NCI-H510A (cell line): ENCODE measurements around the gene PIAS4.
"Not testable (repeated sequence)": the region's sequence is repeated elsewhere in the genome, so short reads cannot be mapped to it uniquely, and the experiment has no call there.

Experiments used
- DNase-seq: peaks from one replicate; lab custom pipeline; 2025; lab: John Stamatoyannopoulos, UW

The PIAS4 gene

DNA sequence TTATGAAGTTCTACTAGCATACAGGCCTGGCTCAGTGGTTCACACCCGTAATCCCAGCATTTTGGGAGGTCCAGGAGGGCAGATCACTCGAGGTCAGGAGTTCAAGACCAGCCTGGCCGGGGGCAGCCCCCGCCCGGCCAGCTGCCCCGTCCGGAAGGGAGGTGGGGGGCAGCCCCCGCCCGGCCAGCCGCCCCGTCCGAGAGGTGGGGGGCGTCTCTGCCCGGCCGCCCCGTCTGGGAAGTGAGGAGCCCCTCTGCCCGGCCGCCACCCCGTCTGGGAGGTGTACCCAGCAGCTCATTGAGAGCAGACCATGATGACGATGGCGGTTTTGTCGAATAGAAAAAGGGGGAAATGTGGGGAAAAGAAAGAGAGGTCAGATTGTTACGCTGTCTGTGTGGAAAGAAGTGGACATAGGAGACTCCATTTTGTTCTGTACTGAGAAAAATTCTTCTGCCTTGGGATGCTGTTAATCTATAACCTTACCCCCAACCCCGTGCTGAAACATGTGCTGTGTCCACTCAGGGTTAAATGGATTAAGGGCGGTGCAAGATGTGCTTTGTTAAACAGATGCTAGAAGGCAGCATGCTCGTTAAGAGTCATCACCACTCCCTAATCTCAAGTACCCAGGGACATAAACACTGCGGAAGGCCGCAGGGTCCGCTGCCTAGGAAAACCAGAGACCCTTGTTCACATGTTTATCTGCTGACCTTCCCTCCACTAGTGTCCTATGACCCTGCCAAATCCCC is 8.7 kb upstream of the PIAS4 start:
- DNase-seq = not testable (repeated sequence)

DNA sequence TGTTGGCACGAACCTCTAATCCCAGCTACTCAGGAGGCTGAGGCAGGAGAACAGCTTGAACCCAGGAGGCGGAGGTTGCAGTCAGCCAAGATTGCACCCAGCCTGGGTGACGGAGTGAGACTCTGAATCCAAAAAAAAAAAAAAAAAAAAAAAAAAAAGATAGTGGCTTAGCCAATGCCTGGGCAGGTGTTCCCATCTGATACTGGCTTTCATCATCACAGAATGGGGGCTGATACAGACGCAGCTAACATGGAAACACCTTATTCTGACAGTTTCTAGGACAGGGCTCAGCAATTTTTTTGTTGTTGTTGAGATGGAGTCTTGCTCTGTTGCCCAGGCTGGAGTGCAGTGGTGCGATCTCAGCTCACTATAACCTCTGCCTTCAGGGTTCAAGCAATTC is 6.7 kb upstream of the PIAS4 start:
- DNase-seq = not testable (repeated sequence)

DNA sequence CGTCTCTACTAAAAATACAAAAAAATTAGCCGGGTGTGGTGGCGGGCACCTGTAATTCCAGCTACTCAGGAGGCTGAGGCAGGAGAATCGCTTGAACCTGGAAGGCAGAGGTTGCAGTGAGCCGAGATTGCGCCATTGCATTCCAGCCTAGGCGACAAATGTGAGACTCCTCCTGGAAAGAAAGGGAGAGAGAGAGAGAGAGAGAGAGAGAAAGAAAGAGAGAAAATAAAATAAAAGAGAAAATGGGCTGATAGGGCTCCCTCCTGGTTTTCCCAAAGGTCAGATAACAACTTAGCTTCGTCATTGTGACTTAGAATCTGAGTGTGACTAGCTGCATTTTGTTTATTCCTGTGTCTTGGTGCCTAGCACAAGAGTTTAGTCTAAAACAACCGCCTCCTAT is 2.1 kb upstream of the PIAS4 start:
- DNase-seq = not testable (repeated sequence)

DNA sequence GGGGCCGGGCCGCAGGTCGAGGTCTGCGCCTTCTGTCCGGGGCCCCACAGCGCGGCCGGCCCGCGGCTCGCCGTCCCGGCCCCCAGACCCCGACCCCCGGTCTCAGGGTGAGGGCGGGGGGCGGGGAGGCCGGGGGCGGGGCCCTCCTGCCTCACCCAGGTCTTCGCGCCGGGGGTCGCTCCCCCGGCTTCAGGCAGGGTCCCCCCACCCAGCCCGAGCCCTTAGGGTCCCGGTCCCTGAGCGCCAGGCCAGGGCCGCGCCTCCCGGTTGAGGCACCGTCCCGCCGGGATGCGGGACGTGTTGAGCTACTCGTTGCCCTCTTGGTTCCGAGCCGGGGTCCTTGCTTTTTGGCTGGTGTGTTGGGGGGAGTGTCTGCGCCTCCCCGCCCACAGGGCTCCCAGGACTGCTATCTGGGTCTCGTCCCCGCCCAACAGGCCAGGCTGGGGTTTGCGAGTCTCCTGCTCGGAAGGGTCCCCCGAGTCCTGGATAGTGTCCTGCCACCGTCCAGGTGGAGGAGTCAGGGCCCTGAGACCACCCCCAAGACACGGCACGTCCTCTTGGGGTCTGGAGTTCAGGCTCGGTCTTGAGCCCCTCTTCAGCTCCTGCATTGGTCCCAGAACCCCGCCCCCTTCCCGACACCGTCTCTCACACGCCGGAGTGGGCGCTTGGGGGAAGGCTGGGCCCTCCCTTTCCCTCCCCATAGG is 452 bp downstream of the PIAS4 start:
- DNase-seq = peak; percentile 43

DNA sequence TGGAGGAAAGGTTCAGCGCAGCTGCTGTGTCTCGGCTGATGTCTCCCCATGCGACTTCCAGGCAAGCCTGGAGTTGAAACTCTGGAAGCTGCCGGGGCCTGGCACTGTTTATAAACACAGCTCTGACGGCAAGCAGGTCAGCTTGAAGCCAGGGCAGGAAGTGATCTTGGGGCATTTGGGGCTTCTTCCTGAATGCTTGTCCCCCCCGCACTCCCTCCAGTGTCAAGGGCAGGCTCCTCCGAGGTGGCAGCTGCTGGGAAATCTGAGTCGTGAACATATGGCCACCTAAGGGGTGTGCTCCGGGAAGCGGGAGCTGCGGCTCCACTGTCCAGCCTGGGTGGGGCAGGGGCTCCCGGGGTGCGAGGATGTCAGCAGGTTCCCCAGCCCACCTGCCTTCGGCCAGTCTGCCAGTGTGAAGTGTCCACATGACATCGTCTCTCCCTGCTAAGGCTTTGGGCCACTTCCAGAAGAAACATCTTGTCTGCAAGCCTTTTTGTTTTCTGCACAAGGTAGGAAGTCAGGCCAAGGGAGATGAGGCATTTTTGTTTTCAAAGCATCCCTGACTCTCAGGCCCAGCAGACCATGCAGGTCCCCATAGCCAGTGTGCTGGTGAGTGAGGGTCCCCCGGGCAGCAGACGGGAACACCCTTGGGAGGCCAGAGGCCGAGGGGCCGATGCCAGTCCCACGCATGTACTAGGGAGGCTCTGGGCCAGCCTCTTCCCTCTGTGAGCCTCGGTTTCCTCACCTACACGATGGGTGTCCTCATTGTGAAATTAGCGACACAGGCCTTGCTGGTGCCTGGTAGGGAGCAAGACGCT is 2.7 kb downstream of the PIAS4 start:
- DNase-seq = no peak

DNA sequence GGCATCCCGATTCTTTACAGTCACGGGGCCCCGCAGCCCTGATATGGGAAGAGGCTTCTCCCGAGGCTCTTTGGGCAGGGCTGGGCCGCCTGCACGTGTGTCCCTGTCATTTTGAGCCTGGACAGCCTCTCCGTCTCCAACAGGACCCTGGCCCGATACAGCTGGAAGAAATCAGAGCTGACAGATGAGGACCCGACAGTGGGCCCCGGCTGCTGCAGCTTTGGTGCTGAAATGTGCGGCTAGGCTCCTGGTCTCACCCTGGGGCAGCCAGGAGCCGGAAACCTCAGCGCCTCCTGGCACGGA is 3.2 kb downstream of the PIAS4 start:
- DNase-seq = no peak

DNA sequence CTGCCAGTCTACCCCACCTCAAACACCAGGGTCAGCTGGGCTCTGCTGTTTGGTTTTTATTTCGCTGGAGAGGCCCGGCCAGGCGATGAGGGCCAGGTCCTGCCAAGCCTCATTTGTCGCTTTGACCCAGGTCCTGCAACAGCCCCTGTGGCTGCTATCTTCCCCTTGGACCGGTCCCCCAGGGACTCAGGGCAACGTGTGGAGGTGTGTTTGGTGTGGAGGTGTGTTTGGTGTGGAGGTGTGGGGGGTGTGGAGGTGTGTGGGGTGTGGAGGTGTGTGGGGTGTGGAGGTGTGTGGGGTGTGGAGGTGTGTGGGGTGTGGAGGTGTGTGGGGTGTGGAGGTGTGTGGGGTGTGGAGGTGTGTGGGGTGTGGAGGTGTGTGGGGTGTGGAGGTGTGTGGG is 3.9 kb downstream of the PIAS4 start:
- not testable (repeated sequence) for DNase-seq

DNA sequence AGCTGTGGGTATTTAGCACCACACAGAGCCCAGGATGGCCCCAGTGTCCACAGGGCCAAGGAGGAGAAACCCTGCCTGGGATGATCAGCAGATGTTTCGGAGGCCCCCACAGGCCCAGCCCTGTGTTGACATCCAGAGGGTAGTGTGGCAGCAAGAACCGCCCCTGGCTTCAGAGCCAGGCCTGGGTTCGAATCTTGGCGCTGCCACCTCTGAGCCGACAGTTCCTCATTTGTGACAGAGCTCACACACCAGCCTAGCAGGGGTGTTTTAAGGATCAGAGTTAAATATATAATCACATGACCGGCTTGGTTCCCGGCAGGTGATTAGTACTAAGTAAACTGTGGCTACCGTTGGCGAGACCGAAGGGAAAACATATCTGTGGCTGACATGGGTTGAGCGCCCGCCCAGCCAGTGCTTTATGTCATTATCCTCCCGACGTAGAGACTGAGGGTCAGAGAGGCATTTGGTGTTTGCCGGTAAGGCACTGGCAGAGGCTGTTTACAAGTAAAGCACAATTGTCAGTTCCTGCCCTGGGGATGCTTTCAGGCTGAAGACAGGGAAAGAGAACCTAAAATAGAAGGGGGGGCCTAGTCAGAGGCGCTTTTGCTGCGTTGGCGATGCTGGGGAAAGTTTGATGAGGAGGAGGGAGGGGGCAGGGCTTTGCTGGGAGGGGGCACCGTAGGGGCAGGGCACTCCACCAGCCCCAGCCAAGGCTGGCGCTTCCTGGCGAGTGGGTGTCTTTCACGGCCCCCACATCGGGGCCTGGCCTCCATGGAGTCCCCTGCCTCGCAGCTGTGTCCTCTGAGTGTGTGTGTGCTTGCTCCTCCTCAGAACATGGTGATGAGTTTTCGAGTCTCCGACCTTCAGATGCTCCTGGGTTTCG is 4.8 kb downstream of the PIAS4 start:
- peak; percentile 81 for DNase-seq

DNA sequence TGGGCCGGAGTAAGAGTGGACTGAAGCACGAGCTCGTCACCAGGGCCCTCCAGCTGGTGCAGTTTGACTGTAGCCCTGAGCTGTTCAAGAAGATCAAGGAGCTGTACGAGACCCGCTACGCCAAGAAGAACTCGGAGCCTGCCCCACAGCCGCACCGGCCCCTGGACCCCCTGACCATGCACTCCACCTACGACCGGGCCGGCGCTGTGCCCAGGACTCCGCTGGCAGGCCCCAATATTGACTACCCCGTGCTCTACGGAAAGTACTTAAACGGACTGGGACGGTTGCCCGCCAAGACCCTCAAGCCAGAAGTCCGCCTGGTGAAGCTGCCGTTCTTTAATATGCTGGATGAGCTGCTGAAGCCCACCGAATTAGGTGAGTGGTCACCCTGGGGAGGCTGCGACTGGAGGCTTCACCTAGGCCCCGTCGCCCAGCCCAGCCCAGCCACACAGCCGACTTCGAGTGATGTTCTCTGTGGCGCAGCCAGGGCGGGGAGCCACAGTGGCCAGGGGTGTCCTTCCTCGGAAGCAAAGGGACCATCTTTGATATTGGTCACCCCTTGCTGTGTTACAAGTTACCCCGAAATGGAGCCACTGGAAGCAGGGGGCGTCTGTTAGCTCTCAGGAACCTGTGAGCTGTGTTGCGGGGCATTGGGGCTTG is 5.6 kb downstream of the PIAS4 start:
- DNase-seq = no peak

DNA sequence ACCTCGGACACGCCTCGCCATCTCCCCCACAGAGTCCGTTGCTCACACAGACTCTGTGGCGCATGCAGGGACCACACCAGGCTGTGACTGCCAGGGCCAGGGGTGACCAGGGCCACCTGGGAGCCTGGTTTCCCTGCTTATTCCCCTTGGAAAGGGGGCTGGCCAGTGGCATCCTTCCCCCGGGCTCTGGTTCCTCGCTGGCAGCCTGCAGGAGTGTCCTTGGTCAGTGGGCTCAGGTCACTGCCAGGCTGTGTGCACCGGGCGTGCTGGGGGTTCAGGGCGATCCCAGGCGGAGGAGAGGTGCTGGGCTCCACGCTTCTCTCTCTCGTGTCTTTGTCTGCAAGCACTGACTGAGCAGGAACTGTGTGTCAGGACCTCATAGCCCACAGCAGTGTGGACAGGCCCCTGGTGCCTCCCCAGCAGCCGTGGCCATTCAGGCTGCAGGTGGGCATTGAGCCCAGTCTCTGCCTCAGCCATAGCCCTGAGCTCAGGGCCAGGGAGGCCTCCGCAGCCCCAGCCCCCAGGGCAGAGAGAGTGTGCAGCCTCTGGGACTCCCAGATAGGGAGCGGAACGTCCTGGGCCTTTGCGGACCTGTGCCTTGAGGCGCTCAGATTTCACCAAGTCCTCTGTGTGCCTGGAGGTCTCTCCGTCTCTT is 6.5 kb downstream of the PIAS4 start:
- no peak for DNase-seq

DNA sequence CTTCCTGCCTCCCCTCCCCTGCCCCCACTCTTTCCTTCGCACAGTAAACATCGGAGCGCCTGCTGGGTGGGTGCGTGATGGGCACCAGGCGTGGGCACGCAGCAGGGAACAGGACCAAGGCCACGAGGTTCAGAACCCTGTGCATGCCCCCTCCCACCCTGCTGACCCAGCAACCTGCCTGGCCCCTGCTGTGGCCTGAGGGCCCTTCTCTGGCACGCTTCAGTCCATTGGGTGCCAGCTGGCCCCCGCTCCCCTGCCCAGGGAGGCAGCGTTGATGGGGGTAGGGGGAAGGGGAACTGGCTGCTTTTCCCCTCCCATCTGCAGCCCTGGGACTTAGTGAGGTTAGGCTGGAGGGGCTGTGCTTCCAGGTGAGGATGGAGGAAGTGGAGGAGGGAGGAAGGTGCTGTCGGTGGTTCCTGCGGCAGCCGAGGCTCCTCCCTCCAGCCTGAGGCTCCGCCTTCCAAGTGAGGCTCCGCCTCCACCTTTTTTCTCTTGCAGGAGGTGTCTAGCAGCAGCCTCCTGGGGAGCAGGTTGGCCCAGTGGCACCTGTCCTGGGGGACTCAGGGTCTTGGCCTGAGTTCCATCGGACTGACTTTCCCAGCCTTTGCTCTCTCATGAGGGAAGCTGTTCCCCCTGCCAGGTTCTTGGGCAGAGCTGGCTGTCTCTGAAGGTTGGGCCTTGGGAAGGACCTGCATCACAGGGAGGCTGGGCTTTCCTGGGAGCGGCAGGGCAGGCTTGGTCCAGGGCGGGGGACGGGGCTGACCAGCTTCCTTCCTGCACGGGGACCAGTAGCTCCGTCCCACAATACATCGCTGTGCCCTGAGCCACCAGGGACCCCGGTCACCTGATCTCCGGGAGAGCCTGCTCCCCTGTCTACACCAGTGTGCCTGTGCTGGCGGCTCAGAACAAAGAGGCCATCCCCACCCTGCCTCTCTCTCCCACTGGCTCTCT is 7.3 kb downstream of the PIAS4 start:
- DNase-seq = no peak

DNA sequence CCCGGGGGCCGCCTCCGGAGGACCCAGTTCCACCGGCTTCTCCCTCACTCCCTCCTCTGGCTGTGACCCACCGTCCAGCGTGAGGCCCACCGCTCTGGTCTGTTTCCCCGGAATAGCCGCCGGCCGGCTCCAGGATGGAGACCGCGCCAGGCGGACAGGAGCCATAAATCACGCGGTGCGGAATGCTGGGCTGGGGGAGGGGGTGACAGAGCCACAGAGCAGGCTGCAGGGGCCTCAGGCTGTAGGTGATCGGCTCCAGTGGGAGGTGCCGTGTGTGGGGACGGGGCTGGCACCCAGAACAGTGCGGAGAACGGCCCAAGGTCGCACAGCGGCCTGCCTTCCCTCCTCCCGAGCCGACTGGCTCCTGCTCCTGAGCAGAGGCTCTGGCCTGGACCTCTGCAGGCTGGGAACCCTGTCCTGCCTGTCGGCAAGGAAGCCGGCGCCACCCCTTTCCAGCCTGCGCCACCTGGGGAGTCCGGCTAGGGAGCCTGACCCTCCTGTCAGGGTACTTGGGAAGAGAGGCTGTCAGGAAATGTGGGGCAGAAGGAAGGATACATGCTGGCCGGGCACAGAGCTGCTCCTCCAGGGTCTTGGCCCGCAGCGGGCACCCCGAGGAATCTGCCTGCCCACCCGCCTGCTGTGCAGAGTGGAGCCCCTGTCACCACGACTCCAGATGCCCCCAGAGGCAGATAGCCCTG is 8.3 kb downstream of the PIAS4 start:
- no peak for DNase-seq

DNA sequence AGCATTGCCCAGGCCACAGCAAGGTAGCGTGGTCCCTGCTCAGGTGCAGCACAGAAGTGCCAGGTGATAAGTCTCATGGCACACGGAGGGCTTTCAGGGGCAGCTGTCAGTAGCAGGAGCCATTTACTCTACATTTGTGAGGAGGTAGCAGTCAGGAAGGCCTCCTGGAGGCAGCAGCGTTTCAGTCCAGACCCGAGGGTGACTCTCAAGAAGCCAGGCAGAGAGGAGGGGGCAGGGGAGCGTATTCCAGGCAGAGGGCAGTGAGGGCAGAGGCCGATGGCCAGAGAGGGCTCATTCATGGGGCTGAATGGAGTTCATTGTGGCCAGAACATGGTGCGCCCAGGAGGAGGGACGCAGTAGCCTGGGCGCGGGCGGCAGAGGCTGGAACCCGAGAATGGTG is 8.9 kb downstream of the PIAS4 start:
- DNase-seq = no peak

DNA sequence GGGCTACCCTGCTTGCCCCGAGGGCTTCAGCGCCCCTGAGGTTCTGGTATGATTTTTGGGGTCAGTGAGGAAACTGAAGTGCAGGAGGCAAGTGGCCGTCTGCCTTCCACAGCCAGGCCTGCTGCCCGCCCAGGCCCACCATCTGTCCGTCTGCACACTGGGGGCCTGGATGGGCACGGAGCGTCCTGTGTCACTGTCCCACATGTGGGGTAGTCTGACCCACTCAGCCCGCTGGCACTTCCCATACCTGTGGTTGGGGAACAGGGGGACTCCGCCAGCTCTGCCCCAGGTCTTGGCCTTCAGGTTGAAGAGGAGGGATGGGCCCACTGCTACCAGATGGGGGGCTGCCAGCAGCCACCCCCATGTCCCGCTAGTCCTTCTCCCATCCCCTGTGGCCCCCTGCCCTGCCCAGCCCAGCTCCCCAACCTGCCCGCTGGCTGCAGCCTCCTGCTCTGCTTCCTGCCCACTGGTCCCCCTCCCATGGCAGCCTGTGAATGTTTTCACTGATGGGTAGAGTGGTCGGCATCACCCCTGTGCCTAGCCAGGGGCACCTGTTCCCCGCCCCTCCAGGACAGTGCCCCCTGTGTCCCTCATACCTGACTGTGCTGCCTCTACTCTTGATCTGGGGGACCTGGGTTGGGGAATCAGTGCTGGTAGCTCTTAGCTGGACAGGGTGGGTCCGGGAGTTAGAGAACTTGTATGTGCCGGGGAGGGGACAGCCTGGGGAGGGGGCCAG is 9.5 kb downstream of the PIAS4 start:
- no peak for DNase-seq

DNA sequence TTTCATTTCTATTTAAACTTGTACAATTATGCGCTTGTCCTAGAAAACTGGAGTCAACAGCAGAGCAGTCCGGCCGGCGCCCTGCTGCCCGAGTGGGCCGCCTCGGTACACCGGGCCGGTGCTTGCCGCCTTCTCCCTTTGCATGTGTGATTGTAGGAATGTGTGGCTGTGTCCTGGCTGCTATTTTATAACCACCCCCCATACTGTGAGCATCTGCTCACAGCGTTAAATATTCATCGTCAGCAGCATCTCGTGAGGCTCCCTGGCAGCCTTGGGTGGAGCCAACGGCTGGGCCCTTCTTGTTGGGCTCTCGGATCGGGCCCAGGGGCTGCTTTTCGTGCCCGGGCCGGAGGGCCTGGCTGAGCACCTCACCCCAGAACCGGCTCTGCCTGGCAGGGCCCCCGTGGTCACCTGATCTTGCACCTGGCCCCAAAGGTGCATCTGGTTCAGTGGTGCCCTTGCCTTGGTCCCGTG is 10.6 kb downstream of the PIAS4 start:
- DNase-seq = no peak

DNA sequence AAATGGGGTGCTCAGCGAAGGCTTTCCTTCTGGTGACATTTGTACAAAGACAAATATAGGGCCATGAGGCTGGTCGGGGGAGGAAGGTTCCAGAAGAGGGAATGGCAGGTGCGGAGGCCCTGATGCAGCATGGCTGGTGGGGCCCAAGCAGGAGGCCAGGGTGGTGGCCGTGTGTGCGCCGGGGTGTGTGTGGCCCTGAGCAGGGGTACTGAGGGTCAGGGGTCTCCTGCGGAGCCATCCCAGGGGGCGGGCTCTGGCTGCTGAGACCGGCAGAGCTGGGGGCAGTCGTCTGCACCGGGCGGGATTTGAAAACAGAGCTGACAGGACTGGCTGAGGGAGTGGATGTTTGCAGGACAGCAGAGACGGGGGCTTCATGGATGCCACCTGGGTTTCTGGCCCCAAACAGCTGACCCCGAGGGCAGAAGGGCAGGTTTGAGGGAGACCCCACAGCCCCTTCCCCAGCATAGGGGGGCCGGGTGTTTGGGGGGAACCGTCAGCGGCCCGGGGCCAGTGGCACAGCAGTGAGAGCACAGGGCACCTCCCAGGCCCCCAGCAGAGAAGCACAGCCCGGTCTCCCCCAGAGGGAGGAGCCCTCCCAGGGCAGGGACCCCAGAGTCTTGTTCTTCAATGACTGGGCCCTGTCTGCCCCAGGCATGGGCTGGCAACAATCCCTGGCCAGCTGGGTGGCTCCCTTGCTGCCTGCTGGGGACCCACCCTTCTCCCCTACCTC is 11.4 kb downstream of the PIAS4 start:
- DNase-seq = no peak

DNA sequence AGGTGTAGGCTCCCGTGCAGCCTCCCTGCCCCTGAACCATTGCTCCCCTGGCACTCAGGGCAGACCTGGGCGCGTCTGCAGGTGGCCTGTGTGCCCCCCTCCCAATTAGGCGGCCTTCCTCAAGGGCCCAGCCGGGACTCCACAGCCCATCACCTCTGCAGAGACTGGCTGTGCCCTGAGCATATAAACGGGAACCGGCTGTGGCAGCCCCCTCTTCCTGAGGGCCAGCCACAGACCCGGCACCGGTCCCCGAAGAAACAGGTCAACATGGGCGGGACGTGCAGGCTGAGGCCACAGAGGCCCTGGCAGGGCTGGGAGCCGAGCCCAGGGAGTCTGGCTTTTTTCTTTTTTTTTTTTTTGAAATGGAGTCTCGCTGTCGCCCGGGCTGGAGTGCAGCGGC is 12.0 kb downstream of the PIAS4 start:
- no peak for DNase-seq
